Left lung (tissue), 14 donors: ENCODE measurements around the gene PTPRN2. TPM values are rescaled to one million over a fixed set of nuclear protein-coding genes. Genes with fewer than 3 reads are reported as not detected.
A peak's percentile ranks its signal among the peaks of the same experiment; 100 is the strongest.
"Not testable (repeated sequence)": the region's sequence is repeated elsewhere in the genome, so short reads cannot be mapped to it uniquely, and the experiment has no call there.

ENCODE experiments used
- ATAC-seq: fragments of 200-7000 bp; cut with Tn5 transposase; one replicate; pipeline ENCODE4 v1.9.1; 2020; ENCODE audit warnings: moderate library complexity
- DNase-seq, 4 donors: peaks; one replicate each; pipeline ENCODE4 v3.0.0-alpha.2; 2013 to 2020
- H3K27ac ChIP-seq, 2 donors: fragments of 200-600 bp; sonication (generic) in 1 of 2; one replicate each; pipeline versions ENCODE4 v1.5.0 to v1.8.0; 2020 to 2021
- H3K27me3 ChIP-seq, 2 donors: fragments of 200-600 bp; sonication (generic) in 1 of 2; one replicate each; pipeline versions ENCODE4 v1.5.0 to v1.8.0; 2020 to 2021
- H3K36me3 ChIP-seq, 2 donors: fragments of 200-600 bp; sonication (generic) in 1 of 2; one replicate each; pipeline versions ENCODE4 v1.5.0 to v1.8.0; 2020 to 2021
- H3K4me1 ChIP-seq, 2 donors: fragments of 200-600 bp; one replicate each; pipeline ENCODE4 v1.8.0; 2021
- H3K4me3 ChIP-seq, 2 donors: fragments of 200-600 bp; sonication (generic) in 1 of 2; one replicate each; pipeline versions ENCODE4 v1.5.0 to v1.8.0; 2020 to 2021; ENCODE audit warnings: mild to moderate bottlenecking in 1 of 2
- H3K9me3 ChIP-seq, 2 donors: fragments of 200-600 bp; sonication (generic) in 1 of 2; one replicate each; pipeline versions ENCODE4 v1.5.0 to v1.8.0; 2020 to 2021
- CTCF ChIP-seq, 2 donors: fragments of 200-600 bp; sonication (generic) in 1 of 2; IDR thresholded peaks; one replicate each; pipeline versions ENCODE4 v1.5.0 to v1.8.0; 2021; ENCODE audit warnings: antibody characterized with exemption in 2 of 2
- intact Hi-C, 2 donors: fragments of 100-400 bp; cut with DNase I; formaldehyde crosslinking; loops; one replicate each; pipeline versions ENCODE4 v1.11.2 to v1.14.2; 2022
- long read RNA-seq, 12 donors: library from polyadenylated mRNA in 2 of 12; unstranded in 2 of 12; transcript quantifications; one replicate each; pipeline ENCODE4 v2.0.0 and lab custom pipeline, GENCODE V29; 2019 to 2026
- polyA plus RNA-seq, 6 donors: library from polyadenylated mRNA; unstranded; fragments of 120-200 nt; gene quantifications; one replicate each; pipeline ENCODE4 v1.2.1, GENCODE V29; 2013; ENCODE audit not compliant: insufficient read length in 6 of 6
- total RNA-seq, 2 donors: library from RNA; stranded (reverse); fragmentation: NEBNext Ultra II Directional; extraction: Animal tissue kit (Norgen Biotek cat#: 25700); gene quantifications; one replicate each; pipeline ENCODE4 v1.2.1, GENCODE V29; 2021
- donor health status: DM: no; HTN: yes; CAD: no.
- donor health status: DM: no; HTN: no; CAD: no.

PTPRN2 gene
- total RNA-seq: 1 to 10 TPM; 4.0 to 6.9 TPM
- 1 to 10 TPM; 6.3 to 7.8 (median 7.0) TPM for polyA plus RNA-seq
- long read RNA-seq, donor 1, partial matches to known transcripts: 13 of 13 reads
- long read RNA-seq, donor 1, other reads (novel, unspliced or antisense): 0 of 13 reads
- long read RNA-seq, donor 2, partial matches to known transcripts: 8 of 8 reads
- long read RNA-seq, donor 2, other reads (novel, unspliced or antisense): 0 of 8 reads
- long read RNA-seq, donor 3, partial matches to known transcripts: 12 of 12 reads
- long read RNA-seq, donor 3, other reads (novel, unspliced or antisense): 0 of 12 reads
- long read RNA-seq, donor 4, partial matches to known transcripts: 7 of 10 reads
- long read RNA-seq, donor 4, other reads (novel, unspliced or antisense): 3 of 10 reads
- long read RNA-seq, donor 5, partial matches to known transcripts: 11 of 11 reads
- long read RNA-seq, donor 5, other reads (novel, unspliced or antisense): 0 of 11 reads
- long read RNA-seq, donor 6, partial matches to known transcripts: 30 of 30 reads
- long read RNA-seq, donor 6, other reads (novel, unspliced or antisense): 0 of 30 reads
- long read RNA-seq, donor 7, partial matches to known transcripts: 7 of 7 reads
- long read RNA-seq, donor 7, other reads (novel, unspliced or antisense): 0 of 7 reads
- long read RNA-seq, donor 8, partial matches to known transcripts: 8 of 8 reads
- long read RNA-seq, donor 8, other reads (novel, unspliced or antisense): 0 of 8 reads
- long read RNA-seq, donor 9: 0 reads
- long read RNA-seq, donor 10, partial matches to known transcripts: 12 of 12 reads
- long read RNA-seq, donor 10, other reads (novel, unspliced or antisense): 0 of 12 reads
- long read RNA-seq, donor 11, partial matches to known transcripts: 28 of 28 reads
- long read RNA-seq, donor 11, other reads (novel, unspliced or antisense): 0 of 28 reads
- long read RNA-seq, donor 12, partial matches to known transcripts: 13 of 13 reads
- long read RNA-seq, donor 12, other reads (novel, unspliced or antisense): 0 of 13 reads

- Histone ChIP-seq H3K4me3 (peak within 1 kb of the TSS; percentile 15 to 28), H3K27me3 (peaks cover 27 to 68% of the 10 kb centered on the region in 2 donors), H3K36me3 (no peaks in the 10 kb centered on the region), H3K4me1 (peaks cover 0 to 19% of the 10 kb centered on the region in 2 donors), H3K27ac (no peak within 1 kb of the TSS), H3K9me3 (no peaks in the 10 kb centered on the region)
- peak; percentile 39 to 88 (median 65) for DNase-seq
- TF ChIP-seq CTCF (IDR thresholded peaks at IDR 0.05): no peak
- ATAC-seq: peak; percentile 92
- intact Hi-C loops: no loop called here
These were observed at the start of gene PTPRN2 for GRCh38 chr7:158587162-158588084. Gene PTPRN2, minus strand, starts transcription at chr7:158587823.

GRCh38 chr7:158633055-158633956 lies 45.7 kb upstream of the PTPRN2 start:
- Histone ChIP-seq H3K27ac (no peak overlapping the region), H3K4me3 (no peak overlapping the region), H3K4me1 (no peaks in the 10 kb centered on the region), H3K9me3 (no peaks in the 10 kb centered on the region), H3K36me3 (peaks cover 0 to 32% of the 10 kb centered on the region in 2 donors), H3K27me3 (no peaks in the 10 kb centered on the region)
- DNase-seq (no peak), ATAC-seq (no peak)
- TF ChIP-seq CTCF (IDR thresholded peaks at IDR 0.05): no peak
- intact Hi-C loops: no loop called here

GRCh38 chr7:158631574-158632195 lies 44.1 kb upstream of the PTPRN2 start:
- Histone ChIP-seq H3K4me1 (no peaks in the 10 kb centered on the region), H3K27ac (no peak overlapping the region), H3K27me3 (no peaks in the 10 kb centered on the region), H3K36me3 (peaks cover 0 to 29% of the 10 kb centered on the region in 2 donors), H3K9me3 (no peaks in the 10 kb centered on the region), H3K4me3 (no peak overlapping the region)
- DNase-seq (no peak), ATAC-seq (no peak)
- TF ChIP-seq CTCF (IDR thresholded peaks at IDR 0.05): no peak
- intact Hi-C loops: no loop called here

- H3K4me1 ChIP-seq, H3K27me3 ChIP-seq, H3K9me3 ChIP-seq, H3K27ac ChIP-seq, H3K4me3 ChIP-seq, intact Hi-C loops, ATAC-seq, DNase-seq: not testable (repeated sequence)
- H3K36me3 ChIP-seq: peaks cover 0 to 28% of the 10 kb centered on the region in 2 donors
These were observed 38.7 kb upstream of the PTPRN2 start for GRCh38 chr7:158626289-158626688.
